ENCODE measurements around the gene WDR36.
"Not testable (repeated sequence)": the region's sequence is repeated elsewhere in the genome, so short reads cannot be mapped to it uniquely, and the experiment has no call there.

Gene WDR36

DNA sequence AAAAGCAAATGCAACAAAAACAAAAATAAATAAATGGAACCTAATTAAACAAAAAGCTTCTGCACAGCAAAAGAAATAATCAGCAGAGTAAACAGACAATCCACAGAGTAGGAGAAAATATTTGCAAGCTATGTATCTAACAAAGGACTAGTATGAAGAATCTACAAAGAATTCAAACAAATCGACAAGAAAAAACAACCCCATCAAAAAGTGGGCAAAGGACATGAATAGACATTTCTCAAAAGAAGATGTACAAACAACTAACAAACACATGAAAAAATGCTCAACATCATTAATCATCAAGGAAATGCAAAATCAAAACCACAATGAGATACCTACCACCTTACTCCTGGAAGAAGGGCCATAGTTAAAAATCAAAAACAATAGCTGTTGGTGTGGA is 49.3 kb downstream of the WDR36 start:
- not testable (repeated sequence) for DNase-seq

DNA sequence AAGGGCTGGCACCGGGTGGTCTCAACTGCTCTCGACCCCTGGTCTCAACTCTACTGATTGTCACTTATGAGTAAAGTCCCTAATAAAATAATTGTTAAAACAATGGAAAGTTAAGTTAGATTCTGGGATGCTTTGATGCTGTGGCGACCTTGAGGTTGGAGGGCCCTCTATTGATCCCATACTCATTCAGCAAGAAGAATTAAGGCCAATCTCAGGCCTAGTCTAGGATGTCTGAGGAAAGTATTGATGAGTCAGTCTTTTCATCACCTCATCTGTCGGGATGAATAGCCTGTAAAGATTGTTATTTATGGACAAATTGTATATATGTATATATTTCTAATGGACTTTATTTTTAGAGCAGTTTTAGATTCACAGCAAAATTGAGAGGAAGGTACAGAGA is 50.8 kb downstream of the WDR36 start:
- DNase-seq, result no peak

DNA sequence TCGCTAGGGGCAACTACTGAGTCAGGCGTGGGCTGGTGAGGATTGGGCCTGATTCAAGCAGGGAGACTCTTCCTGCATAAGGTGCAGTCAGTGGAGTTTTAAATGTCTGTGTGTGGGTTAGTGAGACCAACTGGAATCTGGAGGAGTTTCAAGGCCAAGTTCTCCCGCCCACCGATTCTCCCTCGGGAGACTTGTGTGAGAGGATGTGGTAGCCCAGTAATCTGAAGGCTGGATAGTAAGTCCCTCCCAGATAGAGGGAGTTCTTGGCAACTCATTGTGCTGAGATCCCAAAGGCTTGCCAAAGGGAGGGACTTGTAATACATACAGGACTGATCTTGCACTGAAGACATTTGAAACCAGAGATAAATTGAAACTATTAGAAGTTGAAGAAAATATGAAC is 51.8 kb downstream of the WDR36 start:
- DNase-seq, result no peak

DNA sequence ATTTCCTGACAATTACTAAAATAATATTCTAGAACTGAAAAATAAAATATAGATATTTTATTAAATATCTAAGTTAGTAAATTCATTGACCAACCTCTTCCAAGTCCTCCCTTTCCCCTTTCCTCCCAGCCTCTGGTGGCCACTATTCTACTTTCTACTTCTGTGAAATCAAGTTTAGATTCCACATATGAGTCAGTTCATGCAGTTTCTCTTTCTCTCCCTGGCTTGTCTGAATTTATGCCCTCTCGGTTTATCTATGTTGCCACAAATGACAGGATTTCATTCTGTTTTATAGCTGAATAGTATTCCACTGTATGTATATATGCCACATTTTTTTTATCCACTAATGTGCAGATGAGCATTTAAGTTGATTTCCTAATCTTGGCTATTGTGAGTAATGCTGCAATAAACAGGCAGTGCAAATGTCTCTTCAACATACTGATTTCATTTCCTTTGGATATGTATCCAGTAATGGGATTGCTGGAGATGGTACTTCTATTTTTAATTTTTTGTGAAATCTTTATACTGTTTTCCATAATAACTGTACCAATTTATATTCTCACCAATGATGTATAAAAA is 52.3 kb downstream of the WDR36 start:
- DNase-seq, result no peak

DNA sequence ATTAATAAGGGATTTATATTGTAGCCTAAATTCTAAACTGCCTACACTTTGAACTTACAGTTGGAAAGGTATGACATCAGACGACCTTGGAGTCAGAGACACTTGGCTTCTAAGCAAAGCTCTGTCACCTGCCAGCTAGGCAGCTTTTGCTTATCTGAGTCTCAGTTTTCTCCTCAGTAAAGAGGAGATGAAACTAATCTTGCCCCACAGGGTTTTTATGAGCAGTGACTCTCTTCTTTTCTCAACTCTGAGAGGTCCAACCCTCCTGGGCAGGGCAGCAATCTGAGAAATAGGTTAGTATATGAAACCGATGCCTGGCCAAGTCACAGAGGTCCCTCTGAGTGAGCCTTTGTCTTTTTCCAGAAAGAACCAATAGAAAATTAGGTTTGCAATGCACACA is 53.9 kb downstream of the WDR36 start:
- no peak for DNase-seq

DNA sequence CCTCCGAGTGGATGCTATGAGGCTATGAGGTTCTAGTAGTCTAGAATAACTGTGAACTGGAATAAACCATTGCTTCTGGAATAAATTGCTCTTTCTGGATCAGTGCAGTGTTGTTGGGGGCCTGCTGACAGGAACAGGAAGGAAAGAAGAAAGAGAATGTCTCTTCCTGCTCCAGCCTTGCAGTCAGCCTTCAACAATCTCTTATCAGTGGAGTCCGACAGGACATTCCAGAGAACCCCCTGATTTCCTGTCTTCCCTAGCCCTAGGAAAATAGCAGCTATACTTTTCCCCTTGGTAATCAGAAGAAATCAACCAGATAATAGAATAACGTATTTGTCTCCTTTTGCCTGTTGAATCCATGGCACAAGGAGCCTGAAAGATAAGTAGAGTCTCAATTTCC is 55.4 kb downstream of the WDR36 start:
- DNase-seq, result no peak

DNA sequence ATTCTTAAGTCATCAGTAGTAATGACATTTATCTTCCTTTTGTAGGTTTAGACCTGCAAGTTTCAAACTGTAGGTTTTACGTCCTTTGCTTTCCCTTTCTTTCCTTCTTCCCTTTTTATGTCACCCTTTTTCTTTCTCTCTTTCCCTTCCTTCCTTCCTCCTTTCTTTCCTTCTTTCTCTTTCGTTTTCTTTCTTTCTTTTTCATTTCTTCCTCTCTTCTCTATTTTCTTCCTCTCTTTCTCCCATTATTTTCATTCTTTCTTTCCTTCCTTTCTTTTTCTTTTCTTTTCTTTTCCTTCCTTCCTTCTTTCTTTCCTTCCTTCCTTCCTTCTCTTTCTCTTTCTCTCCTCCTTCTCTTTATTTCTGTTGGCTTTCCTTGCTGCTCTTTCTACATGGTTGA is 59.9 kb downstream of the WDR36 start:
- DNase-seq, result no peak

DNA sequence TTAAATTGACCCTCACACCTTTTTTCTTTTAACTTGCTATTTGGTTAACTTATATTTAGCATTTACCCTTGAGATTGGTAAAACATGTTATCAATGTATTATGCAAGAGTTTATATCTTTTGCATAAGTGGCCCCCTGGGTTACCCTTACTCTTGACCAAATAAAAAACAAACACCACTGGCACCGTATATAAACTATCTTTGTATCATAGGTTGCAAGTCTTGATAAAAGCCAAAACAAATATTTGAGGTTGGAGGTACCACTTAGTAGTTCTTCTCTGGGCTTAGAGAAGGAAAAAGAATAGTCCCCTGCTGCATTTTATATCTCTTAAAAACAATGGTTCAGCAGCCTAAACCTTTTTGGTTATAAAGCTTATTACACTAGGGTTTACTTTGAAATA is 61.3 kb downstream of the WDR36 start:
- no peak for DNase-seq

DNA sequence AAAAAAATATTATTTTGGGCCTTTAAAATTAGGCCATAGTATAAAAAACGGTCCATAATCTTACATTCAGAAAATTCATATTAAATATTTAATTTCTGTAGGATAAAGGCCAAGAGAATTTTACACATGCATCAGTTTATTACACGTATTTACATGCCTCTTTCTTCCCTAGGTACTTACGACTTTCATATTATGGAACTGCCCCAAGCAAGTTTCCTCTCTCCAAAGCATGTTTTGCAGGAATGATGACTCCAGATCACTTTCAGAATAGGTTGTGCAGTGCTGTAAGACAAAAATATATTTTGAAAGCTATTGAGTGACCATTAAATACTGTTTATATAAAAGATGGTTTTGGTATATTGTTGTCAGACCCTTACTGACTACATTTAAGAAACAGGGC is 61.8 kb downstream of the WDR36 start:
- no peak for DNase-seq

DNA sequence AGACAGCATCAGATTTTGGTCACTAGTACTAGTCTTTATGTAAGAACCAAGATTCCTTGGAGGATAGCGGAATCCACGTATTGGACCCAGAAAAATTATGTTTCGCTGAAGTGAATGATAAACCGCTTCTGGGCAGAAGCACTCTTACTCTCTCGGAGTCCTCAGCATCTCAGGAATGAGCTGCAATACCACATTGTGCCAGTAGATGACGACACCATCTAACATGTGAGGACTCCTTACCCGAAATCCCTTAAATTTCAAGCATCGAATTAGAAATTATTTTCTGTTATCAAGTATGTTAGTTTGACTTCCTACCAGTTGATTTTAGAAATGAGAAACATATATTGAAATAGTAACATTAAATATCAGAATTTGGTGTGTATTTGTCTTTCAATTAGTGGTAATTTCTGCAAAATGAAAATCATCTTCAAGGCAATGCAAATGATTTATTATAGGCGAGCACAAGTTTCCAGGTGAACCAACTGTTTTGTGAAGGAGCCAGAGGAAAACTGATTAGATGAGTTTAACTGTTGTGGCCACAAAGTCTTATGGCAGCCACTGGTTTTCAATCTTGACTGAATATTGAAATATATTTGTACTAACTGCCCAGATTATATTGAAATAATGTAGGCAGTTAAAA is 66.1 kb downstream of the WDR36 start:
- DNase-seq, result peak; percentile 83

DNA sequence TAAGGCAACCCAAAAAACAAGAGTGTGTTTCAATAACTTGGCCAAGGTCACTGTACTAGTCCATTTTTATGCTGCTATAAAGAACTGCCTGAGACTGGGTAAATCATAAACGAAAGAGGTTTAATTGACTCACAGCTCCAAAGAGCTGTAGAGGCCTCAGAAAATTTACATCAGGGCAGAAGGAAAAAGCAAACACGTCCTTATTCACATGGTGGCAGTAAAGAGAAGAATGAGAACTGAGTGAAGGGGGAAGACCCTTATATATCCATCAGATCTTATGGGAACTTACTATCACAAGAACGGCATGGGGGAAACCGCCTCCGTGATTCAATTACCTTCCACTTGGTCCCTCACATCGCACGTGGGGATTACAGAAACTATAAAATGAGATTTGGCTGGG is 67.7 kb downstream of the WDR36 start:
- DNase-seq, result no peak

DNA sequence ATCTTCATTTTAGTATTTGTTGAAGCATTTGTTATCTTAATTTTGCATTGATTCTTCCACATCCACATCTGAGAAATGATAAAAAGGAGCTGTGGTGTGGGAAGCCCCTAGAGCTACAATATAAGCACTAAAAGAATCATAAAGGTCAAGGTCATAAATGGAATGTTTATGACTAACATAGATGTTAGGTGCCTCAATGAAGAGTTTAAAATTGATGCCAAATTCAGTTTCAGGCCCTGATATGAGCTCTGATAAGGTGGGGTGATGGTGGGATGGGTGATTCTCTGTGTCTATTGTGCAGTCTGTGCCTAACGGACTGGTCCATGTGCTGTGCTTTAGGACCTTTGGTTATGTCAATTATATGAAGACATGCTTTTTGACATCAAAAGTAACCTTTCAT is 70.9 kb downstream of the WDR36 start:
- no peak for DNase-seq

DNA sequence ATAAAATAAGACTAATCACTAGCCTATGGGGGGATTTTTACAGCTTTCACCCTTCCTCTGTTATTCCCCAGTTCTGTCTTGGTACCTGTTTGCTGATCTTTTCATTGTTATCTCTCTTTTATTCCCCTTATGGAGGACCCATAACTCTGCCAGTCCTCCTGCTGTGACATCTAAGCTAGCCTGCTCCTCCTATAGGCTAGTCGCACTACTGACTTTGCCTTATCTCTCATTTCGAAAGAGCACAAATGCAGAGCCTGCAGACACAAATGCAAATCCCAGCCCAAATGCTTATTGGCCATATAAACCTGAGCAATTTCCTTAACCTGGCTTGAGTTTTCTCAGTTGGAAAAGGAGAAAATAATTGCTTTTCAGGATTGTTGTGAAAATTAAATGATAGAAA is 72.9 kb downstream of the WDR36 start:
- no peak for DNase-seq

DNA sequence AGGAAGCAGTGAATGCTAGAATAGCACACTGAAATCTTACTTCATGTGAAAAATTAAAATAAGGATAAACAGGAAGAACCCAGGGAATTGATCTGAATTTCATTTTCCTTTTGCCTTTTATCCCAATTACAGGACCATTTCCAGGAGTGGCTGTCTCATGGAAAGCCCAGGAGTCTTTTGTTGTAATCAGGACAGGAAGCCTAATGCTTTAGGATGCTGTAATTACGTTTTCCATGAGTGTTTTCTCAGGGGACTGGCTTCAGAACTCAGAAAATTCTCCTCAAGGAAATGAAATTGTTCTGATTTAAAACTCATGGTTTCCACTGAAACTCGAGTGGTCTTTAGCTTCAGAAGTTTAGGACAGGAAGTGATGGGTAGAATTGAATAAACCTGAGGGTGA is 75.4 kb downstream of the WDR36 start:
- DNase-seq, result no peak

DNA sequence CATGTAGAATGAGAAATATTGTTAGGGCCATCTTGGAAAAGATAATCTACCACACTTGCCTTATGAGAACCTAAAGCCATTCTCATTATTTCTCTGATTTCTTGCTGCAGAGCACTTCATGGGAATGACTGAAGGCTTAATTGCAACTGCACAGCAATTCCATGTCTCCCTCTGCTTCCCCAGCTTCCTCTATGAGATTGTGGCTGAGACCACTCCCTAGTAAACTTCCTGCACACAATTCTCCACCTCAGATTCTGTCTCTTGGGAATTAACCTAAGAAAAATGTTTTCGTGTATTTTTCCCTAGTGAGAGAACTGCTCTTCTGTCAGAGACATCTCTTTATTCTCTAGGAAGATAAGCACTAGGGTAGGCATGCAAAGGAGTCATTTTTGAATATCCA is 76.5 kb downstream of the WDR36 start:
- no peak for DNase-seq

DNA sequence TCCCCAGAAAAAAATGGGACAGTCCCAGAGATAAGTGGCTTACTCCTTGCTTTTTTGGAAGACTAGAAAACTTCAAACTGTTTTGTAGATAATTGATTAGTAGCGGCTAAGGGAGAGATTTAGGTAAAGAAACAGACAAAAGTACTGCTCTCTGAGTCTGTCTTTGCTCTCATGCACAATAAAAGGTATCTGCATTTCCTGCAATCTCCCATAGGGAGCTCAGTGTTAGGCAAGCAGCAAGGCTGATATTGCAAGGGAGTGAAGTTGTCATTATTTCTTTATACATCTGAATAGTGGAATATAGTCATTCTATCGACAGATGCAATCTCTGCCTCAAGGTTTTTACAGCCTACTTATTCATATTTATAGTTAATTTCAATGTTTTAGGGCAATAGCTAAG is 77.1 kb downstream of the WDR36 start:
- no peak for DNase-seq

DNA sequence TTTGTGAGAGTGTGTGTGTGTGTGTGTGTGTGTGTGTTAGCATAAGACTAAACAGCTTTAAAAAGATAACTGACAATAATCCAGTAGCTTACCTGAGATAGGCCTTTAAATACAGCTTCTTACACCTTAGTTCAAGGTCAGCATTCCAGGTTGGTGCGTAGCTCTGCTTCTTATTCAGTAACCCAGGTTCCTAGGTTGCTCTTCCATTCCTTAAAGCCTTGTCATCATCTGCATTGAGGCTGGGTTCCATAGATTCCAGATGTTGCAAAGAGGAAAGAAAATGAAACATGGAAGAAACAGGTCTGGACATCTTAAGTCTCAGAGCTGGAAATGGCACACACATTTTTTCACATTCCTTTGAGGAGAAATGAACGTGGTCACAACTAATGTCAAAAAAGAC is 78.1 kb downstream of the WDR36 start:
- DNase-seq, result no peak

DNA sequence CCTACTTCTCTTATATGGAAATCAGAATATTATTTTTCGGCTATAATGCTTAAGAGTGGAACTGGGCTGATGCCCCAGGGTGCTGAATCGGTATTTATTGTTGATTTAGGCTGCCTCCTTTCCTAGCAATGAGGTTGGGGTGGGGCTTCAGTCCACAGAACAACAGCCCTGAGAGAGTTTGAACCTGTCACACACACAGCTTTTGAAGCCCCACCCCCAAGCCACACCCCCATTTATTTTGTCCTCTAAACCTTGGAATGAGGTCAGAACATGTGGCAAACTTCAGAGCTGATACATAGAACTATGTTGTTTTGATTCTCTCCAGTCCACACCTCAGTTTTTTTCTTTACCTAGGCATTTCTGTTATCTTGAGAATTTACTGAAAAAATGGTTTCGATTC is 80.4 kb downstream of the WDR36 start:
- no peak for DNase-seq

DNA sequence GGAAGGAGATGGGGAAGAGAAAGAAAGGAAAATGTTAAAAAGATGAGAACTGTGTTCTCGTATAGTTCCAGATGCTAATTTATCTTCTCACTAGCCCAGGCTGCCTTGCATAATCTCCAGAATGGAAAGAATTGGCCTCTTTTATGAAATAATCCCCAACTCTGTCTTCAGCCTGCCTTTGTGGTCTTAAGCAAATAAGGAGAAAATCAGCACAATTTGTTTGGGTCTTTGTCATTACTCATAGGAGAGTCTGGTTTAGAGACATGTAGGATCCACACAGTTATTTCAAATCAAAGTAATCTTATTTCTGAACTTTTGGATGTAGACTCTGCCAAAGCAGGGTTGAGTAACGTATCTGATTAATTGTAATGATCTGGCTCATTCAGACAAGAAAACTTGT is 81.3 kb downstream of the WDR36 start:
- no peak for DNase-seq

Data from CD4-positive, alpha-beta T cell treated with Interleukin-12 subunit alpha and Interleukin-12 subunit beta, for 1 hour (primary cell).